OCI-LY1 (cell line): ENCODE measurements around the gene CLCN7.

Experiments
- EZH2 ChIP-seq: fragments of 200-600 bp; sonication (generic), shearing (Covaris generic); IDR thresholded peaks from 2 replicates; pipeline ENCODE4 v1.8.0; 2017; ENCODE audit warnings: borderline replicate concordance, mixed run types, mild to moderate bottlenecking, antibody characterized with exemption, low read length, moderate library complexity, mixed read lengths
- TF ChIP-seq, protein P1 (sequence below): fragments of 200-600 bp; sonication (generic), shearing (Covaris generic); IDR thresholded peaks from 2 replicates; pipeline ENCODE4 v1.5.1; 2017; ENCODE audit warnings: mild to moderate bottlenecking, antibody characterized with exemption, low read length, moderate library complexity, mixed read lengths

GRCh38 chr16:1422076-1422475 lies 52.8 kb downstream of the CLCN7 start:
- TF ChIP-seq, protein P1, sequence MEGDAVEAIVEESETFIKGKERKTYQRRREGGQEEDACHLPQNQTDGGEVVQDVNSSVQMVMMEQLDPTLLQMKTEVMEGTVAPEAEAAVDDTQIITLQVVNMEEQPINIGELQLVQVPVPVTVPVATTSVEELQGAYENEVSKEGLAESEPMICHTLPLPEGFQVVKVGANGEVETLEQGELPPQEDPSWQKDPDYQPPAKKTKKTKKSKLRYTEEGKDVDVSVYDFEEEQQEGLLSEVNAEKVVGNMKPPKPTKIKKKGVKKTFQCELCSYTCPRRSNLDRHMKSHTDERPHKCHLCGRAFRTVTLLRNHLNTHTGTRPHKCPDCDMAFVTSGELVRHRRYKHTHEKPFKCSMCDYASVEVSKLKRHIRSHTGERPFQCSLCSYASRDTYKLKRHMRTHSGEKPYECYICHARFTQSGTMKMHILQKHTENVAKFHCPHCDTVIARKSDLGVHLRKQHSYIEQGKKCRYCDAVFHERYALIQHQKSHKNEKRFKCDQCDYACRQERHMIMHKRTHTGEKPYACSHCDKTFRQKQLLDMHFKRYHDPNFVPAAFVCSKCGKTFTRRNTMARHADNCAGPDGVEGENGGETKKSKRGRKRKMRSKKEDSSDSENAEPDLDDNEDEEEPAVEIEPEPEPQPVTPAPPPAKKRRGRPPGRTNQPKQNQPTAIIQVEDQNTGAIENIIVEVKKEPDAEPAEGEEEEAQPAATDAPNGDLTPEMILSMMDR: no peak
- TF ChIP-seq EZH2: no peak
